HEK293 (cell line): ENCODE data around the gene AK5.

Experiments
- ELK4 ChIP-seq: IDR thresholded peaks from 2 replicates; pipeline ENCODE4 v1.6.1; 2011; ENCODE audit warnings: mild to moderate bottlenecking, low read depth, low read length, borderline replicate concordance
- SP2 ChIP-seq: fragments of 450-650 bp; formaldehyde crosslinking; IDR thresholded peaks from 2 replicates; pipeline ENCODE4 v1.5.1; 2016; ENCODE audit warnings: missing biosample characterization, missing genetic modification characterization
- ZNF114 ChIP-seq: fragments of 450-650 bp; formaldehyde crosslinking; IDR thresholded peaks from 2 replicates; pipeline ENCODE4 v1.5.0; 2017; ENCODE audit warnings: missing biosample characterization, missing genetic modification characterization
- ZNF121 ChIP-seq: fragments of 450-650 bp; formaldehyde crosslinking; IDR thresholded peaks from 2 replicates; pipeline ENCODE4 v1.5.1; 2016; ENCODE audit warnings: missing biosample characterization, missing genetic modification characterization
- ZNF530 ChIP-seq: fragments of 450-650 bp; formaldehyde crosslinking; IDR thresholded peaks from 2 replicates; pipeline ENCODE4 v1.5.1; 2016; ENCODE audit warnings: low read depth, missing biosample characterization, missing genetic modification characterization

- TF ChIP-seq ZNF530 (tag by site-specific recombination) (no peak), ZNF121 (tag by site-specific recombination) (no peak), ELK4 (no peak), SP2 (tag by site-specific recombination) (no peak), ZNF114 (tag by site-specific recombination) (no peak)
Measured at GRCh38 chr1:77386276-77386675, 104.5 kb downstream of the AK5 start.
